ENCODE results near the gene AMOTL1.

GRCh38 chr11:94788396-94788795 is 20.2 kb downstream of the AMOTL1 start:
- TF ChIP-seq MAX (IDR thresholded peaks at IDR 0.05): no peak
- TF ChIP-seq REST (IDR thresholded peaks at IDR 0.05; ENCODE audit: low read depth): no peak
- TF ChIP-seq RAD21 (IDR thresholded peaks at IDR 0.05; ENCODE audit: low read depth): no peak
- TF ChIP-seq EP300 (IDR thresholded peaks at IDR 0.05; ENCODE audit: borderline replicate concordance): no peak
- no peak for TF ChIP-seq NFIC (IDR thresholded peaks at IDR 0.05)
- TF ChIP-seq TAF1 (IDR thresholded peaks at IDR 0.05; ENCODE audit: low read depth): no peak
- TF ChIP-seq ZBTB7A (IDR thresholded peaks at IDR 0.05; ENCODE audit: low read depth): no peak
- no peak for TF ChIP-seq TEAD4 (IDR thresholded peaks at IDR 0.05)
